Measurements from ENCODE around the gene AXIN1. TPM values are rescaled to one million over a fixed set of nuclear protein-coding genes. Genes with fewer than 3 reads are reported as not detected.

Gene AXIN1, protein sequence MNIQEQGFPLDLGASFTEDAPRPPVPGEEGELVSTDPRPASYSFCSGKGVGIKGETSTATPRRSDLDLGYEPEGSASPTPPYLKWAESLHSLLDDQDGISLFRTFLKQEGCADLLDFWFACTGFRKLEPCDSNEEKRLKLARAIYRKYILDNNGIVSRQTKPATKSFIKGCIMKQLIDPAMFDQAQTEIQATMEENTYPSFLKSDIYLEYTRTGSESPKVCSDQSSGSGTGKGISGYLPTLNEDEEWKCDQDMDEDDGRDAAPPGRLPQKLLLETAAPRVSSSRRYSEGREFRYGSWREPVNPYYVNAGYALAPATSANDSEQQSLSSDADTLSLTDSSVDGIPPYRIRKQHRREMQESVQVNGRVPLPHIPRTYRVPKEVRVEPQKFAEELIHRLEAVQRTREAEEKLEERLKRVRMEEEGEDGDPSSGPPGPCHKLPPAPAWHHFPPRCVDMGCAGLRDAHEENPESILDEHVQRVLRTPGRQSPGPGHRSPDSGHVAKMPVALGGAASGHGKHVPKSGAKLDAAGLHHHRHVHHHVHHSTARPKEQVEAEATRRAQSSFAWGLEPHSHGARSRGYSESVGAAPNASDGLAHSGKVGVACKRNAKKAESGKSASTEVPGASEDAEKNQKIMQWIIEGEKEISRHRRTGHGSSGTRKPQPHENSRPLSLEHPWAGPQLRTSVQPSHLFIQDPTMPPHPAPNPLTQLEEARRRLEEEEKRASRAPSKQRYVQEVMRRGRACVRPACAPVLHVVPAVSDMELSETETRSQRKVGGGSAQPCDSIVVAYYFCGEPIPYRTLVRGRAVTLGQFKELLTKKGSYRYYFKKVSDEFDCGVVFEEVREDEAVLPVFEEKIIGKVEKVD
- total RNA-seq = 19.0 and 20.7 TPM in 2 replicates

DNA sequence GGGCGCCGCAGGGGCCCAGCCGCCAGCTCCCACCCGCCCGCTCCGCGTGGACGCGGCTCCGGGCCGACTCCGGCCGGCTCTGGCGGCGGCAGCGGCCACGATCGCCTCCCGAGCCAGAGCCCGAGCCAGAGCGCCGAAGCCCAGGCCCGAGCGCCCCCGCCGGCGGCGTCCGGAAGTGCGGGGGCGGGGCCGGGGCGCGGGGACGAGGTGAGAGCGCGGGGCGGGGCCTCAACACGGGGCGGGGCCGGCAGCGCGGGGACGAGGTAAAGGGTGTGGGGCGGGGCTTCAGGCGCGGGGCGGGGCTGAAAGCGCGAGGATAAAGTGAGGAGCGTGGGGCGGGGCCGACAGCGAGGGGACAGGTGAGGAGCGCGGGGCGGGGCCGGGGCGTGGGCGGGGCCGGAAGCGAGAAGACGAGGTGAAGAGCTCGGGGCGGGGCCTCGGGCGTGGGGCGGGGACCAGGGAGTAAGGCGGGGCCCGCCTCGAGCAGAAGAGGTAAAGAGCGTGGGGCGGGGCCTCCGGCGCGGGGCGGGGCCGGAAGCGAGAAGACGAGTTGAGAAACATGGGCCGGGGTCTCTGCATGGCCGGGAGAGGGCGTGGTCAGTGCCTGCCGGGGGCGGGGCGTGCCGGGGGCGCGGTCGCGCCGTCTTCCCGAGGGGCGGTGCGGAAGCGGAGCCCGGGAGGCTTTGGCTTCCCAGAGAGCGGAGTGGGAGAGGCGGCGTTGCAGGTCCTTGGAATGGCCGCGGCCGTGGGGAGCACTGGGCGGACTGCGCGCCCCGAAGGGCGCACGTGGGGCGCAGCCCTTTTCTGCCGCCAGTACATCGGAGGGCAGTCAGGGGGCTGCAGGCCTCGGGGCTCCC is at the start of gene AXIN1:
Gene AXIN1 (minus strand): TSS at position 177 of the 857 bp plus-strand sequence. CDS start 5,698 bp downstream, outside the sequence.

DNA sequence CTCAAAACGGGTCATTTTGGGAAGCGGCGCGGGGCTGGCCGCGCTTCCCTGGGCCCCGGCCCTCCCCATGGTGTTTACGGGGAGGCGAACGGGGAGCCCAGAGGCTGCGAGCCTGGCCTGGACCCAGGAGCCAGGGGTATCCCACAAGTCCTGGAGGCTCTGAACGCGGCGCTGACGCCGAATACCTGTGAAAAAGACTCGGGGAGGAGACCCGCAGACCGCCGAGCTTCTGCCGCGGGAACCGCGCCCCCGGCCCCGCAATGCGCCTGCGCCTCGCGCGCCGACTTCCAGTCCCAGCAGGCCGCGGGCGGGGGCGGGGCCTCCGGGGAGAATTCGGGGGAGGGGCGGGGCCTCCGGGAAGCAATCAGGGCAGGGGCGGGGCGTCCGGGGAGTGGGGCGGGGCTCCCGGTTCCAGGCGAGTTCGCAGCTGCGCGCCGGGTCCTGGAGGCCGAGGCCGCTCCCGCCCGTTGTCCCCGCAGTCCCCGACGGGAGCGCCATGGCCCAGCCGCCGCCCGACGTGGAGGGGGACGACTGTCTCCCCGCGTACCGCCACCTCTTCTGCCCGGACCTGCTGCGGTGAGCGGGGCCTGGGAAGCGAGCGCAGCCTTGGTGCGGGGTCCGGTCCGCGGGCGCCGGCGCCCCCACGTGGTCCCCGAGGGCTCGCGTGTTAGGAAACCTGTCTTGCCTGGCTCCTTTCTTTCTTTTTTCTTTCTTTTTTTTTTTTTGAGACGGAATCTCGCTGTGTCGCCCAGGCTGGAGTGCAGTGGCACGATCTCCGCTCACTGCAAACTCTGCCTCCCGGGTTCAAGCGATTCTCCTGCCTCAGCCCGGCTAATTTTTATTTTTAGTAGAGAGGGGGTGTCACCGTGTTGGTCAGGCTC is 49.2 kb upstream of the AXIN1 start, which contains the start of gene DECR2:
Gene DECR2 (plus strand): TSS at position 418 of the 881 bp plus-strand sequence. CDS start 79 bp downstream, at position 497.

DNA sequence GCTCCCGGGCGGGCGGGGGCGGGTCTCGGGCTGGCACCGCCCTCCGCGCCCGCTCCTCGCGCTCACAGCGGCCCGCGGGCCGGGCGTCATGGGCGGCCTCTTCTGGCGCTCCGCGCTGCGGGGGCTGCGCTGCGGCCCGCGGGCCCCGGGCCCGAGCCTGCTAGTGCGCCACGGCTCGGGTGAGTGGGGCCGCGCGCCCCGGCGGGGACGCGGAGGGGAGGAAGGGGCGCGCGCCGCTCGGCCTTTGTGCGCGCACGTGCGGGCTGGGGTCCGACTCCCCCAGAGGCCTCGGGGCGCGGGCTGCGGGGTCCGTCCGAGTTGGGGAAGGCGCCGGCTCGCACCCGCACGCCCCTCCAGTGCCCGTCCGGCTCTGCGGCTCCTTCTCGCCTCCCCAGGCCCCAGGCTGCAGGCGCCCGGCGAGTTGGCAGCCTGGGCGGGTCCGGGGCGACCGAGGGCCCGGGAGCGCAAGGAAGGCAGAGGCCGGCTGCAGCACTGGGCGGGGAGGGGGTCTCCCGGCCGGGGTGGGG is 44.7 kb upstream of the AXIN1 start, which contains the start of gene NME4:
Gene NME4 (plus strand): TSS at position 65 of the 527 bp plus-strand sequence. CDS start 24 bp downstream, at position 89.

DNA sequence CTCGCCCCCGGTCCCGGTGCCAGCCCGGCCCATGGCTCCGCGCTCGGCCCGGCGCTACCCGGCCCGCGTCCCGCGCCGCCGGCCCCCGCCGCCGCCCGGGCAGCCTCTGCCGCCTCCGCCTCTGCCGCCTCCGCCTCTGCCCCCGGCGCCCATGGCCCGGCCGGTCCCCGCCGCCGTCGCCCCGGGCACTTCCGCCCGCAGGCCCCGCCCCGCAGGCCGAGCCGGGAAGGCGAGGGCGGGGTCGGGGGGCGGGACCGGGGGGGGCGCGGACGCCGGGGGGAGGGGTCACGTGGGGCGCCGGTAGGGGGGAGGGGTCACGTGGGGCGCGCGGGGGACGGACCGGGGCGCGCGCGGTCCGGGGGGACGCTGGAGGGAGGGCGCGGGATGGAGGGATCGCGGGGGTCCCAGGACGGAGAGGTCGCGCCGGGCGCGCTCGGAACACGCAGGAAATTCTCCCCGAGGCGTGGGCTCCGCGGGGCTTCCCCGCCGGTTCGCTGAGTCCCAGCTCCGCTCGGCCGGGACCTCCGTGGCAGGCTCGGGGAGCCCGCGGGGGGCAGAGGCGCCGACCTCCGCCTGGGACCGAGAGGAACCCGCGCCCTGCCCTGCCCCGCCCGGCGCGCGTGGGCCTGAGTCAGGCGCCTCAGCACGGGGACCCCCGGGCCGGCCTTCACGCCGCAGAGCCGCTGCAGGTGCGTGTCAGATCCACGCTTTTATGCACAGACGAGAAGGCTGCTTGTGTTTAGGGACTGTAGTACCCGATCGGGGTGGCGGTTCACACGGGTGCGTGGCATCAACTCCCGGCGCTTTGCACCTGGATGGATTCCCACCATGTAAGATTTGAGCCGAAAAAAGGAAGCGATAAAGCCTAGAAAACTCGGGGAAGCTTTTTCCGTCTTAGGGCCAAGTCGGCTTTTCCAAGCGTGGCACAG is 29.5 kb upstream of the AXIN1 start, which contains the start of gene PGAP6:
Gene PGAP6 (minus strand): TSS at position 190 of the 929 bp plus-strand sequence. CDS start 157 bp downstream, at position 33.

DNA sequence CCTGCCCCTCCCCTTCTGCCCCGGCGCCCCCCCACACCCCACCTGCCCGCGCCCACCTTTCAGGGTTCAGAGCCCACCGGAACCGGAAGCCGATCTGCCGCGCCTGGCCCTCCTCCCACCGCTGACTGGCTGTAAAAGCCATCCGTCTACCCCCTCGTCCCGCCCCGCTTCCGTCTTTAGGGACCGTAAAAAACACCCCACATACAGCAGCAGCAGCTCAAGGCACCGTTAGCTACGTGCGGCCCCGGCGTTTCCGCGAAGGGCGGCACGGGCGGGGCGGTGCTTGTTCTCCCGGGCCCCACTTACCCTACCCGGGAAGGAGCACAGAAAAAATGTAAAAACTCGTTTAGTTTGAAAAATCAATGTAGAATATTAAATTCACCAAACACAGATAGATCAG is 17.9 kb upstream of the AXIN1 start, which contains the start of gene MRPL28:
Gene MRPL28 (minus strand): TSS at position 96 of the 400 bp plus-strand sequence. CDS start 320 bp downstream, outside the sequence.

DNA sequence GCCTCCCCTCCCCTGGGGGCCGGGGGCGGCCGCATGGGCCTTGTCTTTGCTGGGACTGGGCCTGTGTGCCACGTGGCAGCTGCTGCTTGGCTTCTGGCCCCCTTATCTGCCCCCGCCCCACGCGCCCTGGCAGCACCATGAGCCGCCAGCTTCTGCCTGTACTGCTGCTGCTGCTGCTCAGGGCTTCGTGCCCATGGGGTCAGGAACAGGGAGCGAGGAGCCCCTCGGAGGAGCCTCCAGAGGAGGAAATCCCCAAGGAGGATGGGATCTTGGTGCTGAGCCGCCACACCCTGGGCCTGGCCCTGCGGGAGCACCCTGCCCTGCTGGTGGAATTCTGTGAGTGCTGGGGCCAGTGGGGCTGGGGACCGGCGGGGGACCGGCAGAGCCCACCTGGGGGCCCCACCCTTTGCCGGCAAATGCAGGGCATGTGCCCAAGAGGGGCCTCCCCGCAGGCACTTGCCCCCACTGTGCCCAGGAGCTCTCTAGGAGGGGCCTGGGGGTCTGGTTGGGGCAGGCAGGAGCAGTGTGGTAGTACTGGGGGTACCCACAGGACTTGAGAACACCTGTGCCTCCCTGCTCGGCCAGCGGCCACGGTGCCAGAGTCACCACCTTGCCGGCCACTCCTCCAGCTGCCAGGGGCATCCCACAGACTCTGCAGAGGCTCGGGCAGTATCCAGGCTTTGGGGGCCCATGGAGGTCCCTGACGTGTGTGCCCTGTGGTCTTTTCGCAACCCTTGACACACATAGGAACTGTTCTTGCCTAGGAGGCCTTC is 69.3 kb downstream of the AXIN1 start, which contains the start of gene PDIA2:
Gene PDIA2 (plus strand): TSS at position 132 of the 773 bp plus-strand sequence. CDS start 6 bp downstream, at position 138.

DNA sequence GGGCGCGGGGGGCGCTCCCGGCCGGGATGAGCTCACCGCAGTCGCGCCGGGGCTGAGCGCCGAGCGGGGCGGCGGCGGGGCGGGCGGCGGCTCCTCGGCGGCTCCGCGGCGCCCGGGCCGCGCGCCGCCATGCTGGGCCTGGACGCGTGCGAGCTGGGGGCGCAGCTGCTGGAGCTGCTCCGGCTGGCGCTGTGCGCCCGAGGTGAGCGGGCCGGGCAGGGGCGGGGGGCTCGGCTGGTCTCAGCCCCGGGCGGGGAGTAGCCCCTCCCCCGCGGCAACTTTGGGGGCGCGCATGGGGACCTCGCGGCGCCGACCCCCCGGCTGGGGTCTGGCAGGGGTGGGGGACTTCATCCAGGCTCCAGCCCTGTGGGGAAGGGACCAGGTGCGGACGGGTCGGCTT is 72.0 kb downstream of the AXIN1 start, which contains the start of gene ARHGDIG:
Gene ARHGDIG (plus strand): TSS at position 40 of the 400 bp plus-strand sequence. CDS start 90 bp downstream, at position 130.

DNA sequence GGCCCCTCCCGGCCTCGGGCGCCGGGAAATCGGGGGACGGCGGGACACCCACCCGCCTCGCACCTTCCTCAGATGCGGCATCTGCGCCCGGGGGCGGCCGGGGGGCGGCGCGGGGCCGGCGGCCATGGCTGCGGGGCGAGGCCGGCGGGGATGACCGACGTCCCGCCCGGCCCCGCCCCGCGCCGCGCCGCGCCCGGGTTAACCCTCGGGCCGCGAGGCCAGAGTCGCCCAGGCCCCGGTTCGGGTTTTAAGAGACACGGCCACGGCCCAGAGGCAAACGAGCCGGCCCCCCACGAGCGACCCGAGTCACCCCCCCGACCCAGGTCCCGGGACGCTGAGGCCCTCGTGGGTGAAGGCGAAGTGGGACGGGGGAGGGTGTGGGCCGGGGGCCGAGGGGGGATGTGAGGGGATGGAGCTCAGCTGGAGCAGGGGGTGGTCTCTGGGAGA is 76.7 kb downstream of the AXIN1 start, which contains the start of gene RGS11:
Gene RGS11 (minus strand): TSS at position 159 of the 447 bp plus-strand sequence. CDS start 33 bp downstream, at position 126.

Other genes starting within 250 kb of the AXIN1 start
- 22.5 and 29.2 TPM in 2 replicates for gene NPRL3, start 214.1 kb downstream of the AXIN1 start, total RNA-seq
- gene HBZ, start 200.1 kb downstream of the AXIN1 start, total RNA-seq = not detected in 2 replicates
- not detected in 2 replicates for gene HBM, start 186.7 kb downstream of the AXIN1 start, total RNA-seq
- 4.3 TPM in 1 of 2 replicates, not detected in the other for gene HBA2, start 179.8 kb downstream of the AXIN1 start, total RNA-seq
- gene HBA1, start 176.0 kb downstream of the AXIN1 start, total RNA-seq = 11.8 TPM in 1 of 2 replicates, not detected in the other
- gene HBQ1, start 172.3 kb downstream of the AXIN1 start, total RNA-seq = 4.1 TPM in 1 of 2 replicates, not detected in the other
- 22.5 and 26.6 TPM in 2 replicates for gene LUC7L, start 123.3 kb downstream of the AXIN1 start, total RNA-seq
- gene FAM234A, start 117.9 kb downstream of the AXIN1 start, total RNA-seq = 87.7 and 105 TPM in 2 replicates
- gene RGS11, start 76.8 kb downstream of the AXIN1 start, total RNA-seq = 1.7 and 2.9 TPM in 2 replicates
- gene ARHGDIG, start 72.1 kb downstream of the AXIN1 start, total RNA-seq = 0.78 TPM in 1 of 2 replicates, not detected in the other
- 0.94 TPM in 1 of 2 replicates, not detected in the other for gene PDIA2, start 69.6 kb downstream of the AXIN1 start, total RNA-seq
- gene MRPL28, start 17.8 kb upstream of the AXIN1 start, total RNA-seq = 55.9 and 64.4 TPM in 2 replicates
- 28.3 and 44.1 TPM in 2 replicates for gene PGAP6, start 29.3 kb upstream of the AXIN1 start, total RNA-seq
- 88.8 and 105 TPM in 2 replicates for gene NME4, start 44.5 kb upstream of the AXIN1 start, total RNA-seq
- 15.5 and 19.2 TPM in 2 replicates for gene DECR2, start 49.2 kb upstream of the AXIN1 start, total RNA-seq
- 29.1 and 32.8 TPM in 2 replicates for gene RAB11FIP3, start 72.9 kb upstream of the AXIN1 start, total RNA-seq
- 29.2 and 37.8 TPM in 2 replicates for gene CAPN15, start 175.0 kb upstream of the AXIN1 start, total RNA-seq
- gene PRR35, start 207.7 kb upstream of the AXIN1 start, total RNA-seq = not detected in 2 replicates
- gene NHLRC4, start 214.3 kb upstream of the AXIN1 start, total RNA-seq = 3.5 and 4.4 TPM in 2 replicates
- 20.2 and 25.1 TPM in 2 replicates for gene PIGQ, start 217.2 kb upstream of the AXIN1 start, total RNA-seq
- 10.9 and 19.7 TPM in 2 replicates for gene RAB40C, start 237.3 kb upstream of the AXIN1 start, total RNA-seq

Data from cardiac ventricle fibroblast (primary cell).